ENCODE results near the gene UBXN10. TPM values are rescaled to one million over a fixed set of nuclear protein-coding genes. Genes with fewer than 3 reads are reported as not detected.

UBXN10 gene
- total and polyA plus RNA-seq, 2 donors = 2.4 to 3.2 TPM

DNA sequence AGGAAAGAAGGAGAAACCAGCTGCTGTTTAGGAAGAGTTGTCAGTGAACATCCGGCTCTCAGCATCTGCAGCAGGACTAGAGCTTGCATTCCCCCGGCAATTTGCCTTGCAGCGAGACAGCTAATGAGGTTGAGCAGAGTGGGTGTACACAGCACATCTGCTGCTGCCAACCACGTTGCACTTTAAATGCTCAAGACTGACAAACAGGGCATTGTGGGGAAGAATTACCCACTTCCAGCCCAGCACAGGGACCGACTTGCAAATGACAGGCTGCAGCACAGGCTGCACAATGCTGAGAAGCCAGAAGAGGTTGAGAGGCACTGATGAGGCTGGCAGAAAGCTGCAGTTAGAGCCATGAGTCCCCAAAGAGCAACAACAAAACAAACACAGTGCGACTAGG lies 48.0 kb downstream of the UBXN10 start:
- no peak for DNase-seq (ENCODE audit: extremely low spot score)
- 30% methylated on average over 6 of the region's 6 CpGs for WGBS

GRCh38 chr1:20234788-20235535 lies 49.1 kb downstream of the UBXN10 start:
- 65% methylated on average over 6 of the region's 6 CpGs for WGBS

More for the DNA sequence above, 48.0 kb downstream of the UBXN10 start:
- Histone ChIP-seq H3K27ac (ENCODE audit: low read depth) (no peak overlapping the region), H3K36me3 (ENCODE audit: insufficient read depth) (no peaks in the 10 kb centered on the region), H3K4me3 (ENCODE audit: low read depth, low read length) (no peak overlapping the region), H3K4me1 (ENCODE audit: insufficient read depth) (no peaks in the 10 kb centered on the region)

DNA sequence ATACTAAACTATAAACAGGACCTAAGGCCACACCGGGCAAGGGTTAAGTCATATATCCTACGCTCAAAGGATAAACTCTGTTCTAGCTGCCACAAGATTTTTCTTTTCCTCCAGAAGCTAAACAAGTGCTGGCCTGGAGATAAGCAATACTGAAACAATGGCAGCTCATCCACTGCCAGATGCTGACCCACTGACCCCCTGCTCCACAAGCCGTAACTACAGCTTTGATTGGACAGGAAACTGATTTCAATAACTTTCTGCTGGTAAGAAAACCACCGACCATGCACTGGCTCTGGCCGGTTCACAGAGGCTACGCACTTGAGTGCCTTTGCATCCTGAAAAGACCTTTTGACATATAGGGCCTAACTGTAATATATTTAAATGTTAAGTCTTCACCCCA lies 51.8 kb downstream of the UBXN10 start:
- H3K27ac ChIP-seq (ENCODE audit: low read depth) = no peak overlapping the region
- no peak for DNase-seq (ENCODE audit: extremely low spot score)
- no peak overlapping the region for H3K4me3 ChIP-seq (ENCODE audit: low read depth, low read length)
- 50% methylated on average over 6 of the region's 6 CpGs for WGBS
- no peaks in the 10 kb centered on the region for H3K4me1 ChIP-seq (ENCODE audit: insufficient read depth)
- no peaks in the 10 kb centered on the region for H3K36me3 ChIP-seq (ENCODE audit: insufficient read depth)

More at GRCh38 chr1:20234788-20235535, 49.1 kb downstream of the UBXN10 start:
- Histone ChIP-seq H3K4me3 (ENCODE audit: low read depth, low read length) (no peak overlapping the region), H3K27ac (ENCODE audit: low read depth) (no peak overlapping the region), H3K36me3 (ENCODE audit: insufficient read depth) (no peaks in the 10 kb centered on the region), H3K4me1 (ENCODE audit: insufficient read depth) (no peaks in the 10 kb centered on the region)
- no peak for DNase-seq (ENCODE audit: extremely low spot score)

DNA sequence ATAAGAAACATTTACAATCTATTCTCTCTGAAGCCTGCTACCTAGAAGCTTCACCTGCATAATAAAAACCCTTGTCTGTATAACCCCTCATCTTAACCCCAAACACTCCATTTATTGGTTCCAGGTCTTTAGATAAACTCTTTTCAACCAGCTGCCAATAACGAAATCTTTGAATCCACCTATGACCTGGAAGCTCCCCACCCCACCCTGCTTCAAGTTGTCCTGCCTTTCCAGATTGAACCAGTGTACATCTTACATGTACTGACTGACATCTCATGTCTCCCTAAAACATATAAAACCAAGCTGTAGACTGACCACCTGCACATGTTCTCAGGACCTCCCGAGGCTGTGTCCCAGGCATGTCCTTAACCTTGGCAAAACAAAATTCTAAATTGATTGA lies 54.1 kb downstream of the UBXN10 start:
- no peak overlapping the region for H3K27ac ChIP-seq (ENCODE audit: low read depth)
- H3K36me3 ChIP-seq (ENCODE audit: insufficient read depth) = no peaks in the 10 kb centered on the region
- no peaks in the 10 kb centered on the region for H3K4me1 ChIP-seq (ENCODE audit: insufficient read depth)
- H3K4me3 ChIP-seq (ENCODE audit: low read depth, low read length) = no peak overlapping the region
- 72% methylated on average over 2 of the region's 2 CpGs for WGBS
- no peak for DNase-seq (ENCODE audit: extremely low spot score)

DNA sequence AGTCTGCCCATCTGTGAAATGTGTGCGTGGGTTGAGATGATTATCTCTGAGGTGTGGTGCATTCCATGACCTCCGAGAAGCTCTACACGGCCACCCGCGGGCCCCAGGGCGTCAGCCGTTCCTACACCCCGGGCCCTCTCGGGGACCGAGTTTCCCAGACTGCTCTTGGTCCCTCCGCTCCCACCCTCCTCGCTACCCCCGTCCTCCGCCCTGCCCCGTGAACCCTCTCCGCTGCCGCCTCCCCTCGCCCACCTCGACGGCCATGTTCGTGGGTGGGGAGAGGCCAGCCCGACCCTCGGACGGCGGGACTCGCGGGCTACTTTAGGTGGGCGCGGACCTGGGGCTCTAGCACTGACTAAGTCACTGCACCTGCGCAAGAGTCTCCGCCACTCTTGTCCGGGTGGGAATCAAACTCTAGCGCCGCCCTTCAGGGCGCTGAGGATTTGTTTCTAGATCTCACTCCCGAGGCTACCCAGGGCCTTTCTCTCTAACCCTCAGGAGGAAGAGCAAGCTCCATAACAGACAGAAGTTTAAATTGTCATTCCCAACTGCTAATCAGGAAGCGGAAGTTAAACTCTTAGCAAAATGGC lies 57.1 kb downstream of the UBXN10 start:
- Histone ChIP-seq H3K4me3 (ENCODE audit: low read depth, low read length) (no peak overlapping the region), H3K4me1 (ENCODE audit: insufficient read depth) (no peaks in the 10 kb centered on the region), H3K27ac (ENCODE audit: low read depth) (no peak overlapping the region), H3K36me3 (ENCODE audit: insufficient read depth) (no peaks in the 10 kb centered on the region)
- 85% methylated on average over 37 of the region's 37 CpGs for WGBS
- no peak for DNase-seq (ENCODE audit: extremely low spot score)

Other genes starting within 250 kb of the UBXN10 start
- 0.48 TPM for gene PLA2G2A, start 206.5 kb upstream of the UBXN10 start, total RNA-seq
- 1,346 TPM for gene PLA2G2A, start 206.5 kb upstream of the UBXN10 start, polyA plus RNA-seq
- 7.3 TPM for gene PLA2G5, start 115.9 kb upstream of the UBXN10 start, total RNA-seq
- gene PLA2G5, start 115.9 kb upstream of the UBXN10 start, polyA plus RNA-seq = 31.9 TPM
- not detected for gene PLA2G2D, start 66.6 kb upstream of the UBXN10 start, total RNA-seq
- gene PLA2G2D, start 66.6 kb upstream of the UBXN10 start, polyA plus RNA-seq = not detected
- gene PLA2G2F, start 46.8 kb upstream of the UBXN10 start, total RNA-seq = 1.3 TPM
- gene PLA2G2F, start 46.8 kb upstream of the UBXN10 start, polyA plus RNA-seq = 2.6 TPM
- not detected for gene PLA2G2C, start 422 bp downstream of the UBXN10 start, total RNA-seq
- not detected for gene PLA2G2C, start 422 bp downstream of the UBXN10 start, polyA plus RNA-seq
- 0.58 TPM for gene VWA5B1, start 104.8 kb downstream of the UBXN10 start, total RNA-seq
- 0.51 TPM for gene VWA5B1, start 104.8 kb downstream of the UBXN10 start, polyA plus RNA-seq

Measured in urinary bladder (tissue), 4 donors.